Stomach (tissue), 4 donors: ENCODE measurements around the gene GSE1.

Source experiments
- CTCF ChIP-seq, 7 experiments: fragments of 450-650 bp in 4 of 7; fragments of 200-600 bp in 3 of 7; sonication (generic) in 3 of 7; IDR thresholded peaks; one replicate each; pipeline ENCODE4 v1.5.1; 2016 to 2019; ENCODE audit warnings: antibody characterized with exemption in 7 of 7, control low read depth in 2 of 7, mild to moderate bottlenecking in 1 of 7
- EP300 ChIP-seq: sonication (generic); formaldehyde crosslinking; IDR thresholded peaks from one replicate; pipeline ENCODE4 v1.6.1; 2017; ENCODE audit warnings: antibody characterized with exemption
- POLR2A ChIP-seq, 4 donors: fragments of 450-650 bp; IDR thresholded peaks; one replicate each; pipeline ENCODE4 v1.6.1; 2016; ENCODE audit warnings: antibody characterized with exemption in 4 of 4, control low read depth in 2 of 4, mild to moderate bottlenecking in 1 of 4, moderate library complexity in 1 of 4
- POLR2AphosphoS5 ChIP-seq, 3 donors: sonication (generic); formaldehyde crosslinking; IDR thresholded peaks; one replicate each; pipeline ENCODE4 v1.6.1; 2016; ENCODE audit warnings: antibody characterized with exemption in 3 of 3

GRCh38 chr16:85685251-85685650 lies 72.1 kb downstream of the GSE1 start:
- TF ChIP-seq EP300 = no peak
- no peak for TF ChIP-seq POLR2A (IDR thresholded peaks at IDR 0.05)
- TF ChIP-seq CTCF (IDR thresholded peaks at IDR 0.05) = no peak
- no peak for TF ChIP-seq POLR2AphosphoS5 (IDR thresholded peaks at IDR 0.05)
